Gastroesophageal sphincter (tissue), 3 donors: ENCODE data around the gene ZCCHC4.

ENCODE experiments used
- POLR2A ChIP-seq, 2 donors: fragments of 450-650 bp; IDR thresholded peaks; one replicate each; pipeline ENCODE4 v1.6.1; 2017; ENCODE audit warnings: antibody characterized with exemption in 2 of 2, mild to moderate bottlenecking in 2 of 2, moderate library complexity in 1 of 2
- POLR2AphosphoS5 ChIP-seq: sonication (generic); formaldehyde crosslinking; IDR thresholded peaks from one replicate; pipeline ENCODE4 v1.6.1; 2017; ENCODE audit warnings: antibody characterized with exemption
- TF ChIP-seq, protein P1 (sequence below), 4 experiments: fragments of 200-600 bp in 2 of 4; fragments of 450-650 bp in 2 of 4; sonication (generic) in 1 of 4; IDR thresholded peaks; one replicate each; pipeline ENCODE4 v1.5.1; 2017 to 2019; ENCODE audit warnings: antibody characterized with exemption in 4 of 4, mild to moderate bottlenecking in 2 of 4, moderate library complexity in 2 of 4

DNA sequence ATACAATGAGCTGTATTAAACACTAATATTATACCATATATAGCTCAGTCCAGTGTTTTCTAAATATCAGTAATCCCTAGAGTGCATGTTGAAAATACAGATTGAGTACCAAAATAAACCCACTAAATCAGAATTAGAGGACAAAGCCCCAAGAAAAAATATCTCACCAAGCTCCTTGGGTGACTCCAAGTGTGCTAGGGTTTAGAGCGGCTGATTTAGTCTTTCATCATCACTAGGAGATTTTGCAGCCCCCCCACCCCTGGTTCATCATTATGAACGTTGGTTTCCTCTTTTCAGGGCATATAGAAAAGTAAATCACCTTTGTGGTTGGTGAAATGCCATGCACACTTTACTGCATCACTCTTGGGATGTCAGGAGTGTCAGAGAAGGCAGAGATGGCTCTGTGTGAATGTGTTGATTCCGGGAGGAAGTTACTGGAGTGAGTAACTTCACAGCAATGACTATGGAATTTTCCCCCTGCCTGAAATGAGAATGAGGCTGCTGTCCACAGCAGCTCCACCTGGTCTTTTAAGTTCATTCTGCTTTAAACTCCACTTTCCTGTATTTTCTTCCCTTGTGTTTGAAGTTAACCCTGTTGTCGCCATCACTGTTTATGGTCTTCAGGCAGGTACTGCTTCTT, 39.3 kb downstream of the ZCCHC4 start:
- TF ChIP-seq POLR2AphosphoS5 (no peak), POLR2A (IDR thresholded peaks at IDR 0.05) (no peak)
- TF ChIP-seq, protein P1, sequence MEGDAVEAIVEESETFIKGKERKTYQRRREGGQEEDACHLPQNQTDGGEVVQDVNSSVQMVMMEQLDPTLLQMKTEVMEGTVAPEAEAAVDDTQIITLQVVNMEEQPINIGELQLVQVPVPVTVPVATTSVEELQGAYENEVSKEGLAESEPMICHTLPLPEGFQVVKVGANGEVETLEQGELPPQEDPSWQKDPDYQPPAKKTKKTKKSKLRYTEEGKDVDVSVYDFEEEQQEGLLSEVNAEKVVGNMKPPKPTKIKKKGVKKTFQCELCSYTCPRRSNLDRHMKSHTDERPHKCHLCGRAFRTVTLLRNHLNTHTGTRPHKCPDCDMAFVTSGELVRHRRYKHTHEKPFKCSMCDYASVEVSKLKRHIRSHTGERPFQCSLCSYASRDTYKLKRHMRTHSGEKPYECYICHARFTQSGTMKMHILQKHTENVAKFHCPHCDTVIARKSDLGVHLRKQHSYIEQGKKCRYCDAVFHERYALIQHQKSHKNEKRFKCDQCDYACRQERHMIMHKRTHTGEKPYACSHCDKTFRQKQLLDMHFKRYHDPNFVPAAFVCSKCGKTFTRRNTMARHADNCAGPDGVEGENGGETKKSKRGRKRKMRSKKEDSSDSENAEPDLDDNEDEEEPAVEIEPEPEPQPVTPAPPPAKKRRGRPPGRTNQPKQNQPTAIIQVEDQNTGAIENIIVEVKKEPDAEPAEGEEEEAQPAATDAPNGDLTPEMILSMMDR (IDR thresholded peaks at IDR 0.05), result no peak
